HepG2 (cell line): ENCODE results near the gene VPS37B. TPM values are rescaled to one million over a fixed set of nuclear protein-coding genes. Genes with fewer than 3 reads are reported as not detected.

ENCODE experiments used
- ATAC-seq: fragments of 200-7000 bp; cut with Tn5 transposase; 3 replicates; pipeline ENCODE4 v1.9.1; 2020; ENCODE audit warnings: mild to moderate bottlenecking, moderate library complexity
- BruUV-seq: library from RNA; stranded (reverse); fragments of 400-500 nt; replicated peaks from 2 replicates; lab custom pipeline; 2021; lab: Mats Ljungman, UMichigan
- CTCF ChIA-PET: fragments of 300-600 bp; formaldehyde crosslinking; extraction: SDS; loops from one replicate; lab custom pipeline; 2021; ENCODE audit warnings: low total read pairs, inconsistent platforms, low intra/inter-chr PET ratio; lab: Yijun Ruan, JAX
- POLR2A ChIA-PET: fragments of 350-600 bp; sonication (Branson Sonifier 250); formaldehyde crosslinking; loops from one replicate; lab custom pipeline; 2020; ENCODE audit warnings: antibody characterized with exemption, inconsistent platforms; lab: Yijun Ruan, JAX
- DNase-seq: peaks from one replicate; pipeline ENCODE4 v3.0.0-alpha.2; 2015; ENCODE audit warnings: low spot score
- FAIRE-seq: peaks from 3 replicates; lab custom pipeline; 2011; peaks lifted over from hg19 to GRCh38; lab: Jason Lieb, UNC
- H2AFZ ChIP-seq: one replicate; pipeline ENCODE4 v1.6.1; 2011; ENCODE audit warnings: low read length, inconsistent platforms
- H3K27ac ChIP-seq: fragments of 300-600 bp; 3 replicates; pipeline ENCODE4 v1.8.0; 2011; ENCODE audit warnings: mixed run types, mild to moderate bottlenecking, mixed read lengths, low read length, inconsistent platforms; ENCODE audit not compliant: insufficient read depth; ENCODE audit errors: extremely low read length
- H3K27me3 ChIP-seq, 2 experiments: fragments of 200-600 bp in 1 of 2; 2 replicates in 1 of 2; 3 replicates in 1 of 2; pipeline versions ENCODE4 v1.6.0 to v1.8.0; 2011; ENCODE audit warnings: low read length in 2 of 2, mild to moderate bottlenecking in 2 of 2, moderate library complexity in 2 of 2, inconsistent platforms in 1 of 2; ENCODE audit not compliant: insufficient read depth in 2 of 2, control insufficient read depth in 1 of 2
- H3K36me3 ChIP-seq, 2 experiments: fragments of 200-600 bp in 1 of 2; replicated peaks in 1 of 2; 2 replicates in 1 of 2; 3 replicates in 1 of 2; pipeline versions ENCODE4 v1.5.1 to v1.8.0; 2011; ENCODE audit warnings: low read length in 2 of 2, inconsistent platforms in 1 of 2; ENCODE audit not compliant: insufficient read depth in 2 of 2, control insufficient read depth in 1 of 2
- H3K4me1 ChIP-seq: 2 replicates; pipeline ENCODE4 v1.5.1; 2012; ENCODE audit warnings: low read length, inconsistent platforms; ENCODE audit not compliant: insufficient read depth
- H3K4me2 ChIP-seq: 2 replicates; pipeline ENCODE4 v1.6.0; 2011; ENCODE audit warnings: low read depth, low read length, inconsistent platforms
- H3K4me3 ChIP-seq, 3 experiments: fragments of 200-600 bp in 1 of 3; sonication (generic), shearing (Covaris generic) in 1 of 3; replicated peaks in 1 of 3; 2 replicates each; pipeline ENCODE4 v1.5.1; 2011 to 2016; ENCODE audit warnings: low read length in 3 of 3, inconsistent platforms in 2 of 3, low read depth in 2 of 3, mild to moderate bottlenecking in 2 of 3, control low read depth in 1 of 3, mixed read lengths in 1 of 3; ENCODE audit not compliant: insufficient read depth in 1 of 3
- H3K79me2 ChIP-seq: one replicate; pipeline ENCODE4 v1.6.1; 2011; ENCODE audit warnings: low read length, inconsistent platforms; ENCODE audit not compliant: insufficient read depth
- H3K9ac ChIP-seq: 2 replicates; pipeline ENCODE4 v1.6.0; 2011; ENCODE audit warnings: mild to moderate bottlenecking, low read depth, low read length, inconsistent platforms; ENCODE audit not compliant: insufficient read depth
- H3K9me3 ChIP-seq: 2 replicates; pipeline ENCODE4 v1.5.1; 2012; ENCODE audit warnings: mild to moderate bottlenecking, low read length
- H4K20me1 ChIP-seq: 2 replicates; pipeline ENCODE4 v1.6.0; 2011; ENCODE audit warnings: inconsistent platforms, mild to moderate bottlenecking, low read length, moderate library complexity; ENCODE audit not compliant: insufficient read depth
- DMAP1 ChIP-seq: IDR thresholded peaks from 2 replicates; pipeline ENCODE4 v1.6.1; 2016
- HDAC1 ChIP-seq: sonication (generic); formaldehyde crosslinking; IDR thresholded peaks from 2 replicates; pipeline ENCODE4 v1.5.1; 2020; ENCODE audit warnings: mild to moderate bottlenecking, missing genetic modification reagents
- ZNF207 ChIP-seq: fragments of 450-650 bp; IDR thresholded peaks from 2 replicates; pipeline ENCODE4 v1.6.1; 2016; ENCODE audit warnings: antibody characterized with exemption, borderline replicate concordance
- ZNF292 ChIP-seq: sonication (generic); formaldehyde crosslinking; IDR thresholded peaks from 2 replicates; pipeline ENCODE4 v1.8.1; 2022; ENCODE audit warnings: mild to moderate bottlenecking, low read depth, missing genetic modification reagents, borderline replicate concordance
- ZNF431 ChIP-seq: sonication (generic); formaldehyde crosslinking; IDR thresholded peaks from 2 replicates; pipeline ENCODE4 v1.9.0; 2022; ENCODE audit warnings: missing genetic modification reagents, low read depth, mild to moderate bottlenecking, borderline replicate concordance
- ZNF501 ChIP-seq: sonication (generic); formaldehyde crosslinking; IDR thresholded peaks from 2 replicates; pipeline ENCODE4 v1.5.1; 2020; ENCODE audit warnings: mild to moderate bottlenecking, moderate library complexity, missing genetic modification reagents
- ZSCAN20 ChIP-seq: sonication (generic); formaldehyde crosslinking; IDR thresholded peaks from 2 replicates; pipeline ENCODE4 v1.4.0; 2020; ENCODE audit warnings: missing genetic modification reagents, mild to moderate bottlenecking, borderline replicate concordance
- WGBS: methylation state at CpG from one replicate; pipeline ENCODE4 v1.1.6; 2017; ENCODE audit warnings: low lambda C conversion rate; 5-methylcytosine and 5-hydroxymethylcytosine counted together
- in situ Hi-C: cut with HindIII; loops from 2 replicates; pipeline ENCODE4 v1.10.0; 2017; ENCODE audit warnings: low pct_unique_long_range_greater_than_20kb; ENCODE audit not compliant: extremely low pct_ligation_motif_present
- intact Hi-C: fragments of 100-400 bp; cut with micrococcal nuclease; formaldehyde crosslinking; loops from one replicate; pipeline ENCODE4 v1.10.0; 2022; ENCODE audit not compliant: unreplicated experiment
- polyA plus RNA-seq, 8 experiments: library from polyadenylated mRNA; depleted of rRNA in 3 of 8; stranded (reverse) in 7 of 8; unstranded in 1 of 8; fragments of >200 nt; fragmentation: Illumina TruSeq in 4 of 8; extraction: Trizol in 4 of 8; gene quantifications; 2 replicates each; pipeline versions ENCODE4 v1.2.1 to v1.2.3, GENCODE V29; 2011 to 2016; ENCODE audit warnings: low read depth in 4 of 8, missing spikeins in 1 of 8, mixed read lengths in 1 of 8; ENCODE audit not compliant: insufficient read depth in 1 of 8
- total RNA-seq, 5 experiments: library from RNA; depleted of rRNA; stranded (reverse); fragments of >200 nt; fragmentation: Illumina TruSeq; extraction: Trizol; gene quantifications; 2 replicates each; pipeline ENCODE4 v1.2.3, GENCODE V29; 2016; ENCODE audit warnings: low read depth in 1 of 5
- TF ChIP-seq, protein P1 (sequence below): sonication (generic); formaldehyde crosslinking; IDR thresholded peaks from 2 replicates; pipeline ENCODE4 v1.5.0; 2020; ENCODE audit warnings: missing genetic modification reagents
- TF ChIP-seq, protein P2 (sequence below): sonication (generic); formaldehyde crosslinking; IDR thresholded peaks from 2 replicates; pipeline ENCODE4 v1.4.0; 2020; ENCODE audit warnings: missing genetic modification reagents
- TF ChIP-seq, protein P3 (sequence below): sonication (generic); formaldehyde crosslinking; IDR thresholded peaks from 2 replicates; pipeline ENCODE4 v1.5.1; 2020; ENCODE audit warnings: missing genetic modification reagents, mild to moderate bottlenecking, borderline replicate concordance

The VPS37B gene
- total and polyA plus RNA-seq, 2 of the 13 experiments (the other 11 are each of a cell fraction or from before 2014, with no cell fraction given), result 4.6 to 5.3 TPM

DNA sequence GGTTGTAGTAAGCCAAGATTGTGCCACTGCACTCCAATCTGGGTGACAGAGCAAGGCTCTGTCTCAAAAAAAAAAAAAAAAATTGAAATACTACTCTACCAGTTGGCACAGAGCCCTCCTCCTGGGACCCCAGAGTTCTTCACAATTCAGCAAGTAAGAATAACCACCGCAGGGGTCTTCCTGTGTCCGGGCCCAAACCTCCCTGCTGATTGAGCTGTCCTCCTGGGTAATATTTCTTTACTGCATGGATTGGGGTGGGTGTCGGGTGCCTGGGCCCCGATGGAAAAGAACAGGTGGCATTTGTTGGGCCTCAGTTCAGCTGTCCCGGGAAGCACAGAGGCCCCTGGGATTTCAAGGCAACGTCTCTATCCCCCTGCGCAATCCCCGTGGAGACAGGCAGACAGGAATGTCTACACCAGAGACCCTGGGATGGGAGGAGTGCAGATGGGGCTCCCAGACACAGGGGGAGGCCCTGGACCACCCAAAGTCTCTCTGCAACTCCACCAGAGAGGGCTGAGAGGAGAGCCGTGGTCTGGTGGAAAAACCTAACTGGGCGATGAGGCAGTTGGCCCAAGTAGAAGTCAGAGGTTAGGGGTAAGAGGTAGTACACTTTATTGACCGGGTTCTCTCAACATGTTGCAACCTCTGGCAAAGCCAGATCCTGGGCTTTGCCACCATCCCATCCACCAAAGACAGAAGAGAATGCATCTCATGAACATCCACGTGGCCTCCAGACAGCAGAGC lies 32.7 kb upstream of the VPS37B start (continued):
- TF ChIP-seq DMAP1 (CRISPR knock-in tag), result no peak

DNA sequence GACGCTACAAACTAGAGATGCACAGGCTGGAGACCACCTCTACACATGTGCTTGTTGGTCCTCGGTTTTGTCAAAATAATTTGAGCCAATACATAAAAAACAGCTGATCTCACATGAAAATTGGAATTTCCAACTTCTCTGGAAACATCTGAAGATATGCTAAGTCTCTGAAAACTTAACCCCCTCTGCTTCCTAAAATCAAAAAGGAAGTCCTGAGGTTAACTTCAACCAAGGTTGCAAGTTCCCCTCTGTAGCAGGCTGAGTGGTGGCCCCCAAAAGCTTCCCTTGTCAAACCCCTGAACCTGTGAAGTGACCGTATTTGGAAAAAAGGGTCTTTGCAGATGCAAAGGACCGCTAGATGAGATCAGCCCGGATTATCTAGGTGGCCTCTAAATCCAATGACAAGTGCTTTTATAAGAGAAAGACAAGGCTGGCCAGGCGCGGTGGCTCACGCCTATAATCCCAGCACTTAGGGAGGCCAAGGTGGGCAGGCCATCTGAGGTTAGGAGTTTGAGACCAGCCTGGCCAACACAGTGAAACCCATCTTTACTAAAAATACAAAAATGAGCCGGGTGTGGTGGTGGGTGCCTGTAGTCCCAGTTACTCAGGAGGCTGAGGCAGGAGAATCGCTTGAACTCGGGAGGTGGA lies 32.0 kb upstream of the VPS37B start:
- no peak for TF ChIP-seq HDAC1 (CRISPR knock-in tag)
- TF ChIP-seq ZNF431 (CRISPR knock-in tag), result no peak
- TF ChIP-seq, protein P1, sequence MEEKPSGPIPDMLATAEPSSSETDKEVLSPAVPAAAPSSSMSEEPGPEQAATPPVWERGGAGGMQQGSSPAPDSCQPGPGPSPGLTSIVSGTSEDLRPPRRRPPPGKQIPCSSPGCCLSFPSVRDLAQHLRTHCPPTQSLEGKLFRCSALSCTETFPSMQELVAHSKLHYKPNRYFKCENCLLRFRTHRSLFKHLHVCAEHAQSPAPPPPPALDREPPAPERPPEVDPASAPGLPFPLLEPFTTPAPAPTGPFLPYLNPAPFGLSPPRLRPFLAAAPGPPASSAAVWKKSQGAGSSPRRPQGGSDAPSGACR (CRISPR knock-in tag), result no peak
- TF ChIP-seq, protein P2, sequence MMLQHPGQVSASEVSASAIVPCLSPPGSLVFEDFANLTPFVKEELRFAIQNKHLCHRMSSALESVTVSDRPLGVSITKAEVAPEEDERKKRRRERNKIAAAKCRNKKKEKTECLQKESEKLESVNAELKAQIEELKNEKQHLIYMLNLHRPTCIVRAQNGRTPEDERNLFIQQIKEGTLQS (CRISPR knock-in tag), result no peak
- TF ChIP-seq ZNF292 (CRISPR knock-in tag), result no peak
- TF ChIP-seq ZSCAN20 (CRISPR knock-in tag), result no peak
- no peak for TF ChIP-seq ZNF501 (CRISPR knock-in tag)
- TF ChIP-seq, protein P3, sequence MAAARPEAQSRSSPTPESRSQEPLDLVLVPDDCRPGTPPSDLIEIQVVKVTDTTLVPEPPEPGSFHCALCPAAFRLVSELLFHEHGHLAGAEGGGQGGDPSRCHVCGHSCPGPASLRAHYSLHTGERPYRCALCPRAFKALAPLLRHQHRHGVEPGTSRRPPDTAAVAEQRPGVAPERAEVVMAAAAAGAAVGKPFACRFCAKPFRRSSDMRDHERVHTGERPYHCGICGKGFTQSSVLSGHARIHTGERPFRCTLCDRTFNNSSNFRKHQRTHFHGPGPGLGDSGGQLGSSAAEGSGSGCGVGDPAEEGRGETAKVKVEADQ (CRISPR knock-in tag), result no peak
- no peak for TF ChIP-seq ZNF207
- Histone ChIP-seq H3K36me3 (no peaks in the 10 kb centered on the region), H3K4me2 (no peak overlapping the region), H3K4me3 (no peak overlapping the region), H3K4me1 (peaks cover 7% of the 10 kb centered on the region; the same call in 1 of the 2 replicates), H3K79me2 (no peaks in the 10 kb centered on the region), H3K9ac (no peak overlapping the region), H3K9me3 (no peaks in the 10 kb centered on the region), H3K27ac (no peak overlapping the region), H4K20me1 (no peaks in the 10 kb centered on the region), H2AFZ (no peak overlapping the region), H3K27me3 (no peaks in the 10 kb centered on the region)
- DNase-seq, result no peak
- in situ Hi-C loops (no loop called here), intact Hi-C loops (no loop called here)
- ATAC-seq, result no peak
- BruUV-seq, result no TSS peak
- CTCF ChIA-PET, result no interaction called here
- POLR2A ChIA-PET, result no interaction called here
- 94% methylated on average over 10 of the region's 11 CpGs for WGBS
- FAIRE-seq, result no peak
